Naive B cell (primary cell): ENCODE data around the gene CACNA1C. TPM values are rescaled to one million over a fixed set of nuclear protein-coding genes. Genes with fewer than 3 reads are reported as not detected.

Source experiments
- ATAC-seq, 2 donors: fragments of 150-1000 bp; cut with Tn5 transposase; 2 replicates each; pipeline ENCODE4 v1.10.0; 2021; ENCODE audit warnings: low read depth in 2 of 2, mild to moderate bottlenecking in 2 of 2, moderate library complexity in 2 of 2
- DNase-seq: peaks from one replicate; pipeline ENCODE4 v3.0.0; 2022
- H3K27ac Mint-ChIP-seq, 6 donors: one replicate each; pipeline ENCODE4 v1.8.0; 2020 to 2022; ENCODE audit warnings: mild to moderate bottlenecking in 6 of 6, mixed read lengths in 6 of 6, moderate library complexity in 5 of 6, inconsistent platforms in 2 of 6
- H3K27me3 Mint-ChIP-seq, 3 donors: one replicate each; pipeline ENCODE4 v1.8.0; 2021 to 2022; ENCODE audit warnings: mixed read lengths in 3 of 3, mild to moderate bottlenecking in 1 of 3
- H3K36me3 Mint-ChIP-seq, 2 donors: one replicate each; pipeline ENCODE4 v1.8.0; 2020 to 2022; ENCODE audit warnings: mixed read lengths in 2 of 2, inconsistent platforms in 1 of 2, mild to moderate bottlenecking in 1 of 2
- H3K4me1 Mint-ChIP-seq, 3 donors: one replicate each; pipeline ENCODE4 v1.8.0; 2020 to 2022; ENCODE audit warnings: mixed read lengths in 3 of 3, inconsistent platforms in 1 of 3, mild to moderate bottlenecking in 1 of 3, moderate library complexity in 1 of 3
- H3K4me3 Mint-ChIP-seq, 8 donors: one replicate each; pipeline ENCODE4 v1.8.0; 2020 to 2022; ENCODE audit warnings: mild to moderate bottlenecking in 8 of 8, mixed read lengths in 8 of 8, moderate library complexity in 8 of 8, inconsistent platforms in 2 of 8
- H3K9me3 Mint-ChIP-seq, 7 donors: one replicate each; pipeline ENCODE4 v1.8.0; 2020 to 2022; ENCODE audit warnings: mixed read lengths in 7 of 7, mild to moderate bottlenecking in 5 of 7, inconsistent platforms in 2 of 7, moderate library complexity in 1 of 7
- polyA plus RNA-seq, 6 donors: library from polyadenylated mRNA; unstranded; fragments of 300-500 nt; fragmentation: Illumina TruSeq; gene quantifications; one replicate each; pipeline ENCODE4 v1.2.3, GENCODE V29; 2021; ENCODE audit warnings: low read depth in 6 of 6

Gene CACNA1C
- polyA plus RNA-seq, 6 donors from 2014 or later: 0.03 to 0.09 (median 0.06) TPM; not detected in 1

DNA sequence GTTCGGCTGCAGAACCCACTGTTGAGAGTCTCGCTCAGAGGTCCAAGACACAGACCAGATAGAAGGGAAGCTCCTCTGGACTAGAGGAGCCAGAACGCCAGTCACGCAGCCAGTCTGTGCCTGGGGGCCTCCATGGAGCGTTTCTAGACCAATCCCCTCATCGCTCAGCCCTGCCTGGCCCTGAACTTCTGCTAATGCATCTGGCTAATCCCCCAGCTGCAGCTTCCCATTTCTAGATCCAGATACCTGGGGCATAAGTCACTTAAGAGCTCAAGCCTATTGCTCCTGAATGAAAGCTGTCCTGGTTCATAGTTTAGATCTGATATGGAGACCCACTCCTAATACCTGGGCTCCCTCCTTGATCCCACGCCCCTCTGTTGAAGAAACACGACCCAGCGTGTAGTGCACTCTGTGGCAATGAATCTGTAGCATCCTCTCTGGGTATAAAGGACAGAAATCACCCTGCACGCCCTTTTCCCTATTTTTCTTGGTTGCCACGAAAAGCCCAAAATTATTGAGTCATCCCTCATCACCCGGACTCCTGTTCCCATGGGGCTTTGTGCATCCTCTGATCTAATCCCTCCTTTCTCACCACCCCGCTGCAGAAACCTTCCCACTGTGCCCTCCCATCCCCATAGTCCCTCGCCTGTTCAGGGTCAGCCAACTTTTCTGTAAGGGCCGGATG, 400.4 kb downstream of the CACNA1C start:
- no peak for ATAC-seq
- Mint-ChIP-seq H3K9me3 (no peaks in the 10 kb centered on the region), H3K36me3 (no peaks in the 10 kb centered on the region), H3K4me1 (peaks cover 0 to 5% (median 0%) of the 10 kb centered on the region in 3 donors), H3K27ac (no peak overlapping the region), H3K4me3 (no peak overlapping the region), H3K27me3 (no peaks in the 10 kb centered on the region)
- DNase-seq: no peak

- no peak overlapping the region for H3K27ac Mint-ChIP-seq
Observed at GRCh38 chr12:2453761-2454090, 400.9 kb downstream of the CACNA1C start.

GRCh38 chr12:2454601-2455177, 401.9 kb downstream of the CACNA1C start:
- no peak for DNase-seq
- H3K4me3 Mint-ChIP-seq: no peak overlapping the region
- H3K4me1 Mint-ChIP-seq: peaks cover 0 to 1% (median 0%) of the 10 kb centered on the region in 3 donors
- H3K27ac Mint-ChIP-seq: no peak overlapping the region
- no peaks in the 10 kb centered on the region for H3K9me3 Mint-ChIP-seq
- ATAC-seq: no peak
- H3K36me3 Mint-ChIP-seq: no peaks in the 10 kb centered on the region
- H3K27me3 Mint-ChIP-seq: no peaks in the 10 kb centered on the region

More at GRCh38 chr12:2453761-2454090, 400.9 kb downstream of the CACNA1C start:
- H3K4me1 Mint-ChIP-seq: peaks cover 0 to 5% (median 0%) of the 10 kb centered on the region in 3 donors
- no peaks in the 10 kb centered on the region for H3K27me3 Mint-ChIP-seq
- DNase-seq: no peak
- H3K36me3 Mint-ChIP-seq: no peaks in the 10 kb centered on the region
- H3K9me3 Mint-ChIP-seq: no peaks in the 10 kb centered on the region
- no peak for ATAC-seq
- H3K4me3 Mint-ChIP-seq: no peak overlapping the region

DNA sequence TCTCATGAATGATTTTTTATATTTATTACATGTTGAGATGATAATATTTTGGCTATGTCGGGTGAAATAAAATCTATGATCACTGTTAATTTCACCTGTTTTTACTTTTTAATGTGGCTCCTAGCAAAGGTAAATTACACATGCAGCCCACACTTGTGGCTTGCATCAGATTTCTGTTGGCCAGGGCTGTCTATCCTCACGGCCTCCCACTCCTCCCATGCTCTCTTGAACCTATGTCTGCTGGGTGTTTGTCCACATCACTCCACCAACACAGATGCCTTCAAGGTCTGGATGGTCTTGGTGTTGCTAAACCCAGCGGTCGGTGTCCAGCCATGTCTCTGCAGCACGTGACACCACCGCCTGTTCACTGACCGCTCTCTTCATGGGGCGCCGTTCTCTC, 402.6 kb downstream of the CACNA1C start:
- no peak for ATAC-seq
- Mint-ChIP-seq H3K36me3 (no peaks in the 10 kb centered on the region), H3K4me3 (no peak overlapping the region), H3K4me1 (no peaks in the 10 kb centered on the region), H3K27ac (no peak overlapping the region), H3K27me3 (no peaks in the 10 kb centered on the region), H3K9me3 (no peaks in the 10 kb centered on the region)
- DNase-seq: no peak

- ATAC-seq: no peak
- no peaks in the 10 kb centered on the region for H3K4me1 Mint-ChIP-seq
Observed at GRCh38 chr12:2456122-2456812, 403.5 kb downstream of the CACNA1C start.

GRCh38 chr12:2456813-2457186, 404.0 kb downstream of the CACNA1C start:
- no peak for ATAC-seq
- no peak overlapping the region for H3K27ac Mint-ChIP-seq
- no peaks in the 10 kb centered on the region for H3K4me1 Mint-ChIP-seq
- H3K4me3 Mint-ChIP-seq: no peak overlapping the region
- no peak for DNase-seq
- H3K36me3 Mint-ChIP-seq: no peaks in the 10 kb centered on the region
- no peaks in the 10 kb centered on the region for H3K9me3 Mint-ChIP-seq
- H3K27me3 Mint-ChIP-seq: no peaks in the 10 kb centered on the region

More at GRCh38 chr12:2456122-2456812, 403.5 kb downstream of the CACNA1C start:
- Mint-ChIP-seq H3K4me3 (no peak overlapping the region), H3K27ac (no peak overlapping the region), H3K9me3 (no peaks in the 10 kb centered on the region), H3K36me3 (no peaks in the 10 kb centered on the region), H3K27me3 (no peaks in the 10 kb centered on the region)
- DNase-seq: no peak

- no peaks in the 10 kb centered on the region for H3K36me3 Mint-ChIP-seq
- H3K4me3 Mint-ChIP-seq: no peak overlapping the region
- H3K27me3 Mint-ChIP-seq: no peaks in the 10 kb centered on the region
- no peaks in the 10 kb centered on the region for H3K9me3 Mint-ChIP-seq
- no peak overlapping the region for H3K27ac Mint-ChIP-seq
- no peaks in the 10 kb centered on the region for H3K4me1 Mint-ChIP-seq
- no peak for ATAC-seq
- no peak for DNase-seq
Observed at GRCh38 chr12:2457215-2457932, 404.6 kb downstream of the CACNA1C start.

DNA sequence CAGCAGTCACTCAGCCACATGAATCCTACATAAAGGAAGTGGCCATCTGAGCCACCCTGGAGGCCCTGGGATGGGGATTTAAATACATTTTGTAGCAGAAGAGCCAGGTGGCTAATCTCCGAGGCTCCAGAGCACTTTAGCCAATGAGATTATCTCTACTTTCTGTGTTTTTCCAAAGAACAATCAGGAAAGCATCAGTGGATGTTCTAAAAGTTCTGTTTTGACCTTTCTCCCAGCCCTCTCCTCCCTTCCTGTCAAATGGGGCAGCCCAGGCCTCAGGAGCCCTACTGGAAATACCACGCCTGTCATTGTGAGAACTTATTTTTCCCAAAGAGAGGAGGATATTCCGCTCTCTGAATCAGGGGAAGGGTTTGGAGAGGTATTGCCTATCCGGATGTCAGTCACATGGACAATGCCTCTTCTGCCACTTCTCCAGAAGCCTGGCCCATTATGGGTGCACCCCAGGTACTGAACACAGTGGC, 405.2 kb downstream of the CACNA1C start:
- ATAC-seq (no peak), DNase-seq (no peak)
- Mint-ChIP-seq H3K9me3 (no peaks in the 10 kb centered on the region), H3K36me3 (no peaks in the 10 kb centered on the region), H3K4me3 (no peak overlapping the region), H3K4me1 (no peaks in the 10 kb centered on the region), H3K27ac (no peak overlapping the region), H3K27me3 (no peaks in the 10 kb centered on the region)

- Mint-ChIP-seq H3K4me1 (no peaks in the 10 kb centered on the region), H3K27me3 (no peaks in the 10 kb centered on the region), H3K4me3 (peak overlapping the region in 1 of 8 donors; percentile 14), H3K36me3 (no peaks in the 10 kb centered on the region), H3K27ac (no peak overlapping the region), H3K9me3 (no peaks in the 10 kb centered on the region)
- DNase-seq (no peak), ATAC-seq (no peak)
Observed at GRCh38 chr12:2460051-2460670, 407.4 kb downstream of the CACNA1C start.

DNA sequence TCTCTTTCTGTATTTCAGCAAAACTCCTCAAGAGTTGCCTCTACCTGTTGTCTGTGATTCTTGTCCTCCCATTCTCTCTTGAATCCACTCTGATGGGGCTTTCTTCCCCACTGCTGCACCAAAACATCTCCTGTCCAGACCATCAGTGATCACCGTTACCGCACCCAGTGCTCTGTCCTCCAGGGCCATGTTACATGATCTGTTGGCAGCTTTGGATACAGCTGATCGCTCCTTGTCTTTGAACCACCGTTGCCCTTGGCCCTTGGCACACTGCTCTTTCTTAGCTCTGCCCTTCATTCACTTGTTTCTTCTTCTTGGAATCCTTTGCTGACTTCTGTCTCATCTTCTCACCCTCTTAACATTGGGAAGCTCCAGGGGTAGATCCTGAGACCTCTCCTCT, 408.3 kb downstream of the CACNA1C start:
- no peak overlapping the region for H3K27ac Mint-ChIP-seq
- H3K4me3 Mint-ChIP-seq: no peak overlapping the region
- H3K27me3 Mint-ChIP-seq: no peaks in the 10 kb centered on the region
- ATAC-seq (no peak), DNase-seq (no peak)
- H3K36me3 Mint-ChIP-seq: no peaks in the 10 kb centered on the region
- H3K4me1 Mint-ChIP-seq: no peaks in the 10 kb centered on the region
- no peaks in the 10 kb centered on the region for H3K9me3 Mint-ChIP-seq

- Mint-ChIP-seq H3K27ac (no peak overlapping the region), H3K27me3 (peaks cover 0 to 3% (median 0%) of the 10 kb centered on the region in 3 donors), H3K4me1 (no peaks in the 10 kb centered on the region), H3K4me3 (no peak overlapping the region), H3K36me3 (no peaks in the 10 kb centered on the region), H3K9me3 (no peaks in the 10 kb centered on the region)
- ATAC-seq (no peak), DNase-seq (no peak)
Observed at GRCh38 chr12:2461645-2462044, 408.9 kb downstream of the CACNA1C start.

- DNase-seq (no peak), ATAC-seq (no peak)
- Mint-ChIP-seq H3K4me3 (no peak overlapping the region), H3K9me3 (no peaks in the 10 kb centered on the region), H3K27me3 (peaks cover 0 to 8% (median 0%) of the 10 kb centered on the region in 3 donors), H3K27ac (no peak overlapping the region), H3K4me1 (peaks cover 0 to 3% (median 0%) of the 10 kb centered on the region in 3 donors), H3K36me3 (no peaks in the 10 kb centered on the region)
Observed at GRCh38 chr12:2462087-2462486, 409.3 kb downstream of the CACNA1C start.

DNA sequence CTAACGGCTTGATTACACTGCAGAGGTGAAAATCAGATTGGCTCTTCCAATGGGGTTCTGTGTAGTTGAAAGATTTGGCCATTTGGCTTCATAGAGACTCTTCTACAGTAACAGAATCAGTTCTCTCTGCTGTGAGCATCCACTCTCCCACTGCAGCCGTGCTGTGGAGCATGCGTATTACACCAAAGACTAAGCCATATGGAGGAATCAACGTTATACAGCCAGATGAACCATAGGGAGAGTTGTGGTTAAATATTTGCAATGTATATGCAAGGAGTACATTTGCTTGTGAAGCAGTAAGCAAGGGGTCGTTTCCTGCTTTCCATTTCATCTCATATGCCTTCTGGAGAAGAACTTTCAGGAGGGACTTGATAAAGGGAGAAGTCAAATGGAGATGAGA, 410.9 kb downstream of the CACNA1C start:
- Mint-ChIP-seq H3K4me1 (peaks cover 0 to 3% (median 0%) of the 10 kb centered on the region in 3 donors), H3K4me3 (no peak overlapping the region), H3K27me3 (peaks cover 0 to 11% (median 0%) of the 10 kb centered on the region in 3 donors), H3K36me3 (no peaks in the 10 kb centered on the region), H3K27ac (no peak overlapping the region), H3K9me3 (no peaks in the 10 kb centered on the region)
- no peak for DNase-seq
- no peak for ATAC-seq
